Panc1 (cell line): ENCODE data around the gene IFNK. TPM values are rescaled to one million over a fixed set of nuclear protein-coding genes. Genes with fewer than 3 reads are reported as not detected.

Experiments used
- ATAC-seq: fragments of 200-7000 bp; cut with Tn5 transposase; 2 replicates; pipeline ENCODE4 v1.9.1; 2020; ENCODE audit warnings: mild to moderate bottlenecking, moderate library complexity
- BruUV-seq: library from RNA; stranded (reverse); fragments of 400-500 nt; replicated peaks from 2 replicates; lab custom pipeline; 2021; lab: Mats Ljungman, UMichigan
- CTCF ChIA-PET: fragments of 300-600 bp; sonication (Branson Sonifier 250); formaldehyde crosslinking; loops from one replicate; lab custom pipeline; 2022; ENCODE audit warnings: antibody characterized with exemption; lab: Charles Lee
- POLR2A ChIA-PET: fragments of 300-600 bp; sonication (Branson Sonifier 250); formaldehyde crosslinking; loops from one replicate; lab custom pipeline; 2022; ENCODE audit warnings: antibody characterized with exemption; lab: Charles Lee
- DNase-seq: peaks from one replicate; pipeline ENCODE4 v3.0.0-alpha.2; 2010; ENCODE audit warnings: low read depth, low spot score
- H3K27ac ChIP-seq: 2 replicates; pipeline ENCODE4 v1.5.1; 2011; ENCODE audit warnings: mild to moderate bottlenecking, low read length, inconsistent platforms
- H3K27me3 ChIP-seq: fragments of 200-500 bp; sonication (Bioruptor generic); 2 replicates; pipeline ENCODE4 v1.6.0; 2014; ENCODE audit warnings: low read length, inconsistent platforms; ENCODE audit not compliant: control insufficient read depth, insufficient read depth
- H3K36me3 ChIP-seq: fragments of 200-500 bp; sonication (Bioruptor generic); 2 replicates; pipeline ENCODE4 v1.5.1; 2014; ENCODE audit warnings: inconsistent platforms, mild to moderate bottlenecking, low read length, moderate library complexity; ENCODE audit not compliant: control insufficient read depth, insufficient read depth
- H3K4me1 ChIP-seq: 2 replicates; pipeline ENCODE4 v1.5.1; 2011; ENCODE audit warnings: inconsistent platforms, mild to moderate bottlenecking, low read length, moderate library complexity; ENCODE audit not compliant: control insufficient read depth, insufficient read depth
- H3K4me3 ChIP-seq, 2 experiments: 2 replicates each; pipeline ENCODE4 v1.5.1; 2011 to 2012; ENCODE audit warnings: low read depth in 2 of 2, low read length in 2 of 2, mild to moderate bottlenecking in 2 of 2, inconsistent platforms in 1 of 2, moderate library complexity in 1 of 2
- H3K9me3 ChIP-seq: fragments of 200-500 bp; sonication (Bioruptor generic); 2 replicates; pipeline ENCODE4 v1.5.1; 2014; ENCODE audit warnings: low read depth, mild to moderate bottlenecking, inconsistent platforms, low read length, moderate library complexity; ENCODE audit not compliant: control insufficient read depth, insufficient read depth
- CTCF ChIP-seq: fragments of 450-650 bp; IDR thresholded peaks from 2 replicates; pipeline ENCODE4 v1.5.1; 2017; ENCODE audit warnings: mild to moderate bottlenecking
- POLR2AphosphoS5 ChIP-seq: IDR thresholded peaks from 2 replicates; pipeline ENCODE4 v1.6.1; 2012; ENCODE audit warnings: mild to moderate bottlenecking, low read depth, low read length, moderate library complexity
- REST ChIP-seq, 2 experiments: IDR thresholded peaks; 2 replicates each; pipeline ENCODE4 v1.6.1; 2011 to 2012; ENCODE audit warnings: low read depth in 2 of 2, control low read depth in 1 of 2, low read length in 1 of 2, mild to moderate bottlenecking in 1 of 2, moderate library complexity in 1 of 2; ENCODE audit not compliant: insufficient read depth in 1 of 2
- SIN3A ChIP-seq: IDR thresholded peaks from 2 replicates; pipeline ENCODE4 v1.6.1; 2012; ENCODE audit warnings: low read depth, mild to moderate bottlenecking, low read length, moderate library complexity, borderline replicate concordance; ENCODE audit not compliant: insufficient read depth
- TCF7L2 ChIP-seq: IDR thresholded peaks from 2 replicates; pipeline ENCODE4 v1.6.1; 2011; ENCODE audit warnings: mild to moderate bottlenecking, low read depth, low read length, inconsistent platforms
- in situ Hi-C: cut with HindIII; loops from 2 replicates; pipeline ENCODE4 v1.10.0; 2016; ENCODE audit warnings: low sequenced_read_pairs, low pct_unique_long_range_greater_than_20kb
- intact Hi-C: fragments of 100-400 bp; cut with micrococcal nuclease; formaldehyde crosslinking; loops from one replicate; pipeline ENCODE4 v1.10.0; 2022; ENCODE audit not compliant: unreplicated experiment
- total RNA-seq: library from RNA; stranded (reverse); gene quantifications from one replicate; pipeline ENCODE4 v1.2.1, GENCODE V29; 2021; ENCODE audit not compliant: unreplicated experiment

Gene IFNK
- total RNA-seq, 1 experiment from 2014 or later = not detected

DNA sequence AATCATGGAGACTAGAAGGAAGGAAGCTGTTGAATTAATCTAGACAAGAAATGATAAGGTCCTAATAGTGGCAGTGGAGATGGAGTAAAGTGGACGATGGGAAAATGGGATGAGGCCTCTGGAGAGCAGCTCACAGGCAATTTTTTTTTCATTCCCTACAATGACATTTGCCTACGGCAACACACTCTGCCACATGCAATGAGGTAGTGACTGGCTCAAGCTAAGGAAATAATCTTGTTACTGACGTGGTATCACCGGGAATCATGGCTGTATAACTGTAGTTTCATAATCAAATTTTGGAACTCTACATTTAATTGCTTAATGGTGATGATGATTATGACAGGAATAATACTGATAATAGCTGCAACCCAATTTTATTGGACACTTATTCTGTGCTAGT lies 17.6 kb downstream of the IFNK start:
- no peak overlapping the region for H3K27ac ChIP-seq
- no peaks in the 10 kb centered on the region for H3K4me1 ChIP-seq
- intact Hi-C loops = no loop called here
- BruUV-seq = no TSS peak
- H3K4me3 ChIP-seq = no peak overlapping the region
- TF ChIP-seq TCF7L2 (no peak), POLR2AphosphoS5 (no peak), REST (IDR thresholded peaks at IDR 0.05; ENCODE audit: insufficient read depth in 1 of 2, low read depth in 2 of 2, low read length in 1 of 2) (no peak), CTCF (no peak), SIN3A (no peak)
- in situ Hi-C loops = no loop called here
- ChIA-PET CTCF (no interaction called here), POLR2A (no interaction called here)
- DNase-seq (no peak), ATAC-seq (no peak)
- H3K27me3 ChIP-seq = no peaks in the 10 kb centered on the region
- no peaks in the 10 kb centered on the region for H3K36me3 ChIP-seq
- no peaks in the 10 kb centered on the region for H3K9me3 ChIP-seq

DNA sequence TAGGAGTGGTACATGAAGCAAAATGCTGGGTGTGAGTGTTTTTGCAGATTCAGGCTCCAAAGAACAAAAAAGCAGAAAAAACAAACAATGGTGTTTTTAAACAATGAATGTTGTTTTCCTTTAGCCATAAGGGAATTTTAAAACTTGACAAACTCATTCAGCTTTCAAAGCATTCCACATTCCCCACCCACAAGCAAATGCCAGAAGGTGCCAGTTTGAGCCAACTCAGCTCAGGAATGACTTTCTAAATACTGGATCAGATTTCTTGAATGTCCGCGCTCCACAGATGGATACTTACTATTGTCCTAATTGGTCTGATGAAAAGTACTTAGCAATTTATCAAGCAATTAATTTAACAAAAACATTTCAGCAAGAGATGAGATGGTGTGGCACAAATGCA lies 18.4 kb downstream of the IFNK start:
- CTCF ChIA-PET = no interaction called here
- POLR2A ChIA-PET = no interaction called here

More for the DNA sequence above, 18.4 kb downstream of the IFNK start:
- no peaks in the 10 kb centered on the region for H3K4me1 ChIP-seq
- BruUV-seq = no TSS peak
- no peaks in the 10 kb centered on the region for H3K36me3 ChIP-seq
- ATAC-seq = no peak
- no peaks in the 10 kb centered on the region for H3K27me3 ChIP-seq
- TF ChIP-seq POLR2AphosphoS5 (no peak), TCF7L2 (no peak), REST (IDR thresholded peaks at IDR 0.05; ENCODE audit: insufficient read depth in 1 of 2, low read depth in 2 of 2, low read length in 1 of 2) (no peak), CTCF (no peak), SIN3A (no peak)
- in situ Hi-C loops = no loop called here
- intact Hi-C loops = no loop called here
- no peak for DNase-seq
- no peak overlapping the region for H3K27ac ChIP-seq
- no peak overlapping the region for H3K4me3 ChIP-seq
- no peaks in the 10 kb centered on the region for H3K9me3 ChIP-seq
